ENCODE data around the gene TRA2A.

DNA sequence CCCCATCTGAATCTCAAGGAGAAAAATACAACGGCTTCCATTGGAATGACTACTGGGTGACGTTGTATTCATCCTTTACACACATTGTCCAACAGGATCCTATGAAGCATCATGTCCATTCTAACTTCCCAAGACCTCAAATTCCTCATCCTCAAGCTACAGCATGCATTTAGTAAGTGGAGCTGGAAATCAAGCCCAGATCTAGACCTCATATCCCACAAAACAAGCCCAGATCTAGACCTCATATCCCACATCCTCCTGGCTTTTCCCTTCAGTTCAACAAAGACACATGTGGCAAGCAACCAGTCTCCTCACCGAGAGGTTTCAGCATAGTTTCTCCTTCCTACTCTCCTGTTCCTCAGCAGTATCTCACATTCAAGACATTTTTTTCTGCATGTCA is 73.7 kb downstream of the TRA2A start:
- TF ChIP-seq KLF10 (CRISPR knock-in tag; IDR thresholded peaks at IDR 0.05): no peak
- no peak for TF ChIP-seq POLR2AphosphoS5 (IDR thresholded peaks at IDR 0.05; ENCODE audit: control insufficient read depth, insufficient read depth, low read depth, low read length)
- TF ChIP-seq, protein P1, sequence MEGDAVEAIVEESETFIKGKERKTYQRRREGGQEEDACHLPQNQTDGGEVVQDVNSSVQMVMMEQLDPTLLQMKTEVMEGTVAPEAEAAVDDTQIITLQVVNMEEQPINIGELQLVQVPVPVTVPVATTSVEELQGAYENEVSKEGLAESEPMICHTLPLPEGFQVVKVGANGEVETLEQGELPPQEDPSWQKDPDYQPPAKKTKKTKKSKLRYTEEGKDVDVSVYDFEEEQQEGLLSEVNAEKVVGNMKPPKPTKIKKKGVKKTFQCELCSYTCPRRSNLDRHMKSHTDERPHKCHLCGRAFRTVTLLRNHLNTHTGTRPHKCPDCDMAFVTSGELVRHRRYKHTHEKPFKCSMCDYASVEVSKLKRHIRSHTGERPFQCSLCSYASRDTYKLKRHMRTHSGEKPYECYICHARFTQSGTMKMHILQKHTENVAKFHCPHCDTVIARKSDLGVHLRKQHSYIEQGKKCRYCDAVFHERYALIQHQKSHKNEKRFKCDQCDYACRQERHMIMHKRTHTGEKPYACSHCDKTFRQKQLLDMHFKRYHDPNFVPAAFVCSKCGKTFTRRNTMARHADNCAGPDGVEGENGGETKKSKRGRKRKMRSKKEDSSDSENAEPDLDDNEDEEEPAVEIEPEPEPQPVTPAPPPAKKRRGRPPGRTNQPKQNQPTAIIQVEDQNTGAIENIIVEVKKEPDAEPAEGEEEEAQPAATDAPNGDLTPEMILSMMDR (IDR thresholded peaks at IDR 0.05 in 2 of 3, conservative IDR thresholded peaks at IDR 0.05 in 1 of 3; ENCODE audit: insufficient read depth in 2 of 3, low read depth in 1 of 3, low read length in 3 of 3): no peak
- no peak for TF ChIP-seq FOXJ3 (CRISPR knock-in tag; IDR thresholded peaks at IDR 0.05)
- TF ChIP-seq, protein P2, sequence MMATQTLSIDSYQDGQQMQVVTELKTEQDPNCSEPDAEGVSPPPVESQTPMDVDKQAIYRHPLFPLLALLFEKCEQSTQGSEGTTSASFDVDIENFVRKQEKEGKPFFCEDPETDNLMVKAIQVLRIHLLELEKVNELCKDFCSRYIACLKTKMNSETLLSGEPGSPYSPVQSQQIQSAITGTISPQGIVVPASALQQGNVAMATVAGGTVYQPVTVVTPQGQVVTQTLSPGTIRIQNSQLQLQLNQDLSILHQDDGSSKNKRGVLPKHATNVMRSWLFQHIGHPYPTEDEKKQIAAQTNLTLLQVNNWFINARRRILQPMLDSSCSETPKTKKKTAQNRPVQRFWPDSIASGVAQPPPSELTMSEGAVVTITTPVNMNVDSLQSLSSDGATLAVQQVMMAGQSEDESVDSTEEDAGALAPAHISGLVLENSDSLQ (IDR thresholded peaks at IDR 0.05): no peak
- no peak for TF ChIP-seq ZNF695 (CRISPR knock-in tag; IDR thresholded peaks at IDR 0.05)
- TF ChIP-seq, protein P3, sequence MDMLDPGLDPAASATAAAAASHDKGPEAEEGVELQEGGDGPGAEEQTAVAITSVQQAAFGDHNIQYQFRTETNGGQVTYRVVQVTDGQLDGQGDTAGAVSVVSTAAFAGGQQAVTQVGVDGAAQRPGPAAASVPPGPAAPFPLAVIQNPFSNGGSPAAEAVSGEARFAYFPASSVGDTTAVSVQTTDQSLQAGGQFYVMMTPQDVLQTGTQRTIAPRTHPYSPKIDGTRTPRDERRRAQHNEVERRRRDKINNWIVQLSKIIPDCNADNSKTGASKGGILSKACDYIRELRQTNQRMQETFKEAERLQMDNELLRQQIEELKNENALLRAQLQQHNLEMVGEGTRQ (CRISPR knock-in tag; IDR thresholded peaks at IDR 0.05): no peak

All from K562 (cell line).